Spleen (tissue), 7 donors: ENCODE results near the gene NFAT5.

ENCODE experiments used
- CTCF ChIP-seq, 11 experiments: fragments of 200-600 bp in 7 of 11; fragments of 450-650 bp in 4 of 11; sonication (generic) in 4 of 11; IDR thresholded peaks in 8 of 11; conservative IDR thresholded peaks in 3 of 11; 1 replicate in 7 of 11; 2 replicates in 4 of 11; pipeline versions ENCODE4 v1.4.0 to v1.8.0; 2016 to 2021; ENCODE audit warnings: antibody characterized with exemption in 11 of 11, inconsistent platforms in 4 of 11, mild to moderate bottlenecking in 1 of 11
- POLR2A ChIP-seq, 3 donors: fragments of 450-650 bp; IDR thresholded peaks; one replicate each; pipeline ENCODE4 v1.5.1; 2017; ENCODE audit warnings: antibody characterized with exemption in 3 of 3, mild to moderate bottlenecking in 1 of 3
- POLR2AphosphoS5 ChIP-seq, 3 donors: sonication (generic); formaldehyde crosslinking; IDR thresholded peaks; one replicate each; pipeline ENCODE4 v1.5.1; 2017; ENCODE audit warnings: antibody characterized with exemption in 3 of 3
- donor health status: DM: no; HTN: no; CAD: no; lungs with moderate emphysema.
- donor health status: DM: no; HTN: no; CAD: no.
- donor health status: DM: no; HTN: no; CAD: no.

- TF ChIP-seq CTCF (IDR thresholded peaks at IDR 0.05 in 8 of 11, conservative IDR thresholded peaks at IDR 0.05 in 3 of 11), result no peak
- no peak for TF ChIP-seq POLR2AphosphoS5 (IDR thresholded peaks at IDR 0.05)
- no peak for TF ChIP-seq POLR2A (IDR thresholded peaks at IDR 0.05)
Measured at GRCh38 chr16:69644790-69645189, 79.0 kb downstream of the NFAT5 start.
